Measurements from ENCODE around the gene ZNF626.
"Not testable (repeated sequence)": the region's sequence is repeated elsewhere in the genome, so short reads cannot be mapped to it uniquely, and the experiment has no call there.

Gene ZNF626

DNA sequence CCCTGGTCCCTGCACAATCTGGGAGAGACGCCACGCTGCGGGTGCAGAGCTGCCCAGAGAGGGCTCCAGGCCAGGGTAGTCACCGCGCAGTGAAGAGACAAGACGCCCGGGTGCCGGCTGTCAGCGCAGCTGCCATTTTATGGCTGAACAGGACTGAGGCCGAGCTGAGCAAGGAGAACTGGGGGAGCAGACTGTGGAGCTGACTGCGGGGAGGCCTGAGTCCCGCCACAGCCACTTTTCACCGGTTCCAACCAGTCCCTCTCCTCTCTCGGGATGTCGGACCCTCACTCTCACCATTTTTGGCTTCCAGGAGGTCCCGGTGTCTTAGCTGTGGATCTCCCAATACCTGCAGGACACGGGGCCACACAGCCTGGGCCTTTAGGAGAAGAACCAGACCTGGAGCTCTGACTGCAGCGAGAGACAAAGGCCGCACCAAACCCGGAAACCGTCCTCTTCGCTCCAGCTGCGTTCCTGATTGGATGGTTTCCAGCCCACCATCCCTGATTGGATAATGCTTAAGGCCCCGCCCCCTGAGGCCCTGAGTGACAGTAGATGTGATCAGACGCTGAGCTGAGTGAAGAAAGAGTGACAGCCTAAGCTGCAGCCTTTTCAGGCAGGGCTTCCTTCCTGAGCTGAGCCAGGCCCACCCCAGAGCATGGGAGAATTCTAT, at the start of gene ZNF626:
ZNF626 (minus strand) TSS at position 422 of the 670 bp plus-strand sequence; CDS start at position 297, 125 bp downstream.
- peak; percentile 85 to 91 for DNase-seq (ENCODE audit: low read depth in 2 of 2)

DNA sequence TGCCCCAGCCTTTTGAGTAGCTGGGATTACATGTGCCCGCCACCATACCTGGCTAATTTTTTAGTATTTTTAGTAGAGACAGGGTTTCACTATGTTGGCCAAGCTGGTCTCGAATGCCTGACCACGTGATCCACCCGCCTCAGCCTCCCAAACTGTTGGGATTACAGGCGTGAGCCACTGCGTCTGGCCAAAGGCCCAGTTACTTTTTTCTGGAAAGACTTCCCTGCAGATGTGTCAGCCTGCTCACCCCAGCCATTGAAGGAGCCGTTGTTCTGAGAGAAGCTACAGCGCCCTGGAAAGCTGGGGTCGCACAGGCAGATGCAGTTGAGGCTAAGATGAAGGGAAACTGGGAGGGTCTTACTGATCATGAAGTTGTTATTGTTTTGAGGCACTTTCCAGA, 7.9 kb upstream of the ZNF626 start:
- no peak for DNase-seq (ENCODE audit: low read depth in 2 of 2)

DNA sequence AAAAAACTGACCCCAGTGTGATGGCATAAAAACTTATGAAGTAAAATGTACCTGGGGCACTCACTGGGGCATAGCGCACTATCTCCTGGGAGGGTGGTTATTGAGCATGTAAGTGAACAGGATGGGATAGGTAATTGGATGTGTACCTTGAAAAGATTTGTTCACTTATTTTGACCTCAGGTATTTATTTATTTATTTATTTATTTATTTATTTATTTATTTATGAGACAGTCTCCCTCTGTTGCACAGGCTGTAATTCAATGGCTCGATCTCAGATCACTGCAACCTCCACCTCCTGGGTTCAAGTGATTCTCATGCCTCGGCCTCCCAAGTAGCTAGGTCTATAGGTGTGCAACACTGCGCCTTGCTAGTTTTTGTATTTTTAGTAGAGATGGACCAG, 5.9 kb upstream of the ZNF626 start:
- DNase-seq (ENCODE audit: low read depth in 2 of 2), result no peak

DNA sequence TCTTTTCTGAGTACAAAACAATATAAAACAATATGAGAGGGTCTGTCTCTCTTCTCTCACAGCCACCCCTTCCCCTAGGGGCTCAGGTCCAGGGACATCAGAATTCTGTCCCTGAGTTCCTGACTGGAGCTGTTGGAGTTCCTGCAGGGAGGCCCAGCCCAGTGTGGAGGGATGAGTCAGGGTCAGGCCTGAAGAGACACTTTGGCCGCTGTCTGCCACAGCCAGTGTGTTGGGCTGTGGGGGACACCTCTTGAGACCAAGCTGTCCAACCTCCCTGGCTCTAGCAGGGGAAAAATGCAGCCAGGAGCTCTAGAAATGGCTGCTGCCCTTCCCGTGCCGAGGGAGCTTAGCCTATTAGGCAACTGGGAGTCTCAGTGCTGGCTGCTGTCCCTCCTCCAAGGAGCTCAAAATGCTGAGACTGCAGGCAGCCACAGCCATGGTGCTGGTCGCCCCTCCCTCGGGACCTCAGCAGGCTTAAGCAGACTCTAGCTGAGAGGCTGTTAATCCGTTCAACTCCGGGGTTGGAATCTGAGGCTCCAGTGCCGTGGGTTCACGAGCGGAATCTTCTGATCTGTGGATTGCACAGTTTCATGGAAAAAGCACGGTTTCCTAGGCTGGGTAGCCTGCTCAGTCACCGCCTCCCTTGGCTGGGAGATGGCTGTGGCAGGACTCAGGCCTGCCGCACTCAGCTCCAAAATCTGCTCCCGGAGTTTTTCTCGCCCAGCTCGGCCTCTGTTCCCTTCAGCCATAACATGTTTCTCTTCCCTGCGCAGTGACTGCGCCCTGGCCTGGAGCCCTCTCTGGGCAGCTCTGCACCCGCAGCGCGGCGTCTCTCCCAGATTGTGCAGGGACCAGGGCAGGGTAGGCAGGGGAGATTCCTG, 3.8 kb upstream of the ZNF626 start:
- DNase-seq (ENCODE audit: low read depth in 2 of 2), result no peak

DNA sequence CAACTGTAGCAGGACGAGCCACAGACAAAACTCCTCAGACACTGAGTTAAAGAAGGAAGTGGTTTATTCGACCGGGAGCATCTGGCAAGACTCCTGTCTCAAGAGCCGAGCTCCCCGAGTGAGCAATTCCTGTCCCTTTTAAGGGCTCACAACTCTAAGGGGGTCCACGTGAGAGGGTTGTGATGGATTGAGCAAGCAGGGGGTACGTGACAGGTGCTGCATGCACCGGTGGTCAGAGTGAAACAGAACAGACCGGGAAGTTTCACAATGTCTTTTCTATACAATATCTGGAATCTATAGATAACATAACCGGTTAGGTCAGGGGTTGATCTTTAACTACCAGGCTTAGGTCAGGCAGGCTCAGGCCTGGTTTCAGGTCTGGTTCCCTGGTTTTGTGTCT, 3.1 kb upstream of the ZNF626 start:
- not testable (repeated sequence) for DNase-seq (ENCODE audit: low read depth in 2 of 2)

DNA sequence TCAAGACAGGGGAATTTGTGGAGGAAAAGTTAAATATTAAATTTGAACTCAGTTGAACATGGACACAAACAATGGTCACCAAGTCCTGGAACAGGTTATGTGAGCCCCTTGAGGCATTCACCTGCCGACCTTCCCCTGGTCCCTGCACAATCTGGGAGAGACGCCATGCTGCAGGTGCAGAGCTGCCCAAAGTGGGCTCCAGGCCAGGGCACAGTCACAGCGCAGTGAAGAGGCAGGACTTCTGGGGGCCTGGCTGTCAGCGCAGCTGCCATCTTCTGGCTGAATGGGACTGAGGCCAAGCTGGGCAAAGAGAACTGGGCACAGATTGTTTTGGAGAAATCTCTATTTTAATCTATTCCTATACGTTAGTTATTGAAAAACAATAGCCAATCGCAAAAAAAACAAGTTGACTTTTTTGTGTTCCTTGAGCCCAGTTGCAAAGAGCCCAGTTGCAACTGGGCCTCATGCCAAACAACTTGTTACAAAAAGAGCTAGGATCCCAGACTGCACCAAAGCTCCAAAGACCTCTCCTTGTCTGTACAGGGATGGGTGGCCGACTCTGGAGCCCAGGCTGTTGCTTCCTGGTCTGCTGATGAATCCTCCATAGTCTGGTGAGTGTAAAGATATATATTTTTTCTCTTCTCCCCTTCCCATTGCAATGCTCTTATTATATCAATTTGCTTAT, 1.2 kb upstream of the ZNF626 start:
- no peak for DNase-seq (ENCODE audit: low read depth in 2 of 2)

DNA sequence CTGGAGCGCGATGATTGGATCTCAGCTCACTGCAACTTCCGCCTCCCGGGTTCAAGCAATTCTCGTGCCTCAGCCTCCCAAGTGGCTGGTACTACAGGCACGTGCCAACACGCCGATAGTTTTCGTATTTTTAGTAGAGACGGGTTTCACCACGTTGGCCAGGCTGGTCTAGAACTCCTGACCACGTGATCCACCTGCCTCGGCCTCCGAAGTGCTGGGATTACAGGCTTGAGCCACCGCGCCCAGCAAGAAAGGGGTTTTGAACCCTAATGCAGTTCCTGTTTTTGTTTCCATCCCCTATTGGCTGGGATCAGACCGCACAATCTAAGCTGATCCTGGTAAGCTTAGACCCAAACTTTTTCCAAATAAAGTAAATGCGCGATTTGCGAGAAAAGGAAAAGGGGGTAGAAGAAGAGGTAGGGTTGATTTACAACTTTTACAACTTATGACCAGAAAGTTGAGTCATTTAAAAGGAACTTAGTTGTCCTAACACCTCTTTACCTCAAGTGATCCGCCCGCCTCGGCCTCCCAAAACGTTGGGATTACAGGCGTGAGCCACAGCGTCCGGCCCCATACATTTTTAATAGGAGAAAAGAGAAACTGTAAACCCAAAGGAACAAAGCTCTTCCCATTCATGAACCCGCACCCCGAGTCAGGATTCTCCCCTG, 764 bp downstream of the ZNF626 start:
- DNase-seq (ENCODE audit: low read depth in 2 of 2), result peak in 1 of 2 donors; percentile 1

DNA sequence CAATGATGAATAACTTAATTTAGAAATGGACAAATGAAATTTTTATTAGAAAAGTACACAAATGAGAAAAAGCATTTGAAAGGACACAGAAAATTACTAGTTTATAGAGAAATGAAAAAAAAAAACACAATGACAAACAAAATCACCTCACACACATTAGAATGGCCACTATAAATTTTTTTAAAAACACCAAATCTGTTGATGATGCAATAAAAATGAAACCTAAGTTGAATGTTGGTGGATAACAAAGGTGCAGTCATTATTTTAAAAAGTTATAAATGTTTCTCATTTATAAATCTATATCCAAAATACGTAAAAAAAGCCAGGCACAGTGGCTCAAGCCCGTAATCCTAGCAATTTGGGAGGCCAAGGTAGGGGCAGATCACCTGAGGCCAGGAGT, 20.8 kb downstream of the ZNF626 start:
- DNase-seq (ENCODE audit: low read depth in 2 of 2), result no peak

DNA sequence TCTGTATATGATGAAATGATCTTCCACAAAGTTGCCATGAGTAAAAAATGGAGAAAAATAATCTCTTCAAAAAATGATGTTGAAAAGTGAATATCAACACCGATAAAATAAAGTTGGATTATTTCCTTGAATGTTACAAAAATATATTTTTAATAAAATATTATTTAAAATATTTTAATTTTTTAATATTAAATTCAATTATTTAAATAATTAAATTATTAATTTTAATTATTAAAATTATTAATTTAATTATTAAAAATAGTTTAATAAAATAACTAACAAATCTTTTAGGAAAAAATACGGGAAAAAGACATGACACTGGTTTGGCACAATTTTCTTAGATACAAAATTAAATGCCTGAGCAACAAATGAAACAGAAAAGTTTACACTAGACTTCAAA, 21.3 kb downstream of the ZNF626 start:
- no peak for DNase-seq (ENCODE audit: low read depth in 2 of 2)

DNA sequence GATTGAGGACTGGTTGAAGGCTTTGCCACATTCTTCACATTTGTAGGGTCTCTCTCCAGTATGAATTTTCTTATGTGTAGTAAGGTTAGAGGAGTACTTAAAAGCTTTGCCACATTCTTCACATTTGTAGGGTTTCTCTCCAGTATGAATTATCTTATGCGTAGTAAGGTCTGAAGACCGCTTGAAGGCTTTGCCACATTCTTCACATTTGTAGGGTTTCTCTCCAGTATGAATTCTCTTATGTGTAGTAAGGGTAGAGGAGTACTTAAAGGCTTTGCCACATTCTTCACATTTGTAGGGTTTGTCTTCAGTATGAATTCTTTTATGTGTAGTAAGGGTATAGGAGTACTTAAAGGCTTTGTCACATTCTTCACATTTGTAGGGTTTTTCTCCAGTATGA, 36.8 kb downstream of the ZNF626 start:
- not testable (repeated sequence) for DNase-seq (ENCODE audit: low read depth in 2 of 2)

DNA sequence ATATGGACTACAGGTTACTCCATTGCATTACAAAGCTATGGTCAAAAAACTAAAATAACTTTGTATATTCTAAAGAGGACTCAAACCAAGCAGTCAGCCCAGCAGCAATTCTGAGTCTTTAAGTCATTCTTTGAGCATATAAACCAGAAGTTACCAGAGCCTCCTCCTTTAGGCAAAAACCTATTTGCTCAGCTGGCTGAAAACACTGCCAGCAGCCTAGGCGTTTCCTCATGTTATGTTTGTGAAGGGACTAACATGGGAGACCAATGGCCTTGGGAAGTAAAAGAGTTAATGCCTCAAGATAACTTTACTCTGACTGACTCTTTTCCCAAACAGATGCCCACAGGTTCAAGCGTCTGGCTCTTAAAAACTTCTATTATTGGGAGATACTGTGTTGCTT, 45.3 kb downstream of the ZNF626 start:
- DNase-seq (ENCODE audit: low read depth in 2 of 2), result no peak

DNA sequence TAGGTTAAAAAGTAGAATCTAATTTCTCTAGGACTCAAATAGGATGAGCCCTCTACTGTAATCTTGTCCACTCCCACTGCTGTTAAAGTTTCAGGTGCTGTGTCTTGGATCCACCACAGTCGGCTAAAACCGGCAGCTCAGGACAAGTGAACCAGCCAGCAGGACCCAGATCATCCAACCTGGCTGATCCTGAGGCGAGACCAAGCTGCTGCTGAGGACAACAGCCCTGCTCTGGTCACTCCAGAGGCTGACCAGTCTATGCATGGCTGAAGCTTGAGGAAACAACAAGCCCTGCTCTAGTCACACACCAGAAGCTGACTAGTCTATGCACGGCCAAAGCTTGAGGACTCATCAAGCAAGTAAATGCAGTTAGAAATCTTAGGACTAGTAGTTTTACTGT, 46.4 kb downstream of the ZNF626 start:
- not testable (repeated sequence) for DNase-seq (ENCODE audit: low read depth in 2 of 2)

DNA sequence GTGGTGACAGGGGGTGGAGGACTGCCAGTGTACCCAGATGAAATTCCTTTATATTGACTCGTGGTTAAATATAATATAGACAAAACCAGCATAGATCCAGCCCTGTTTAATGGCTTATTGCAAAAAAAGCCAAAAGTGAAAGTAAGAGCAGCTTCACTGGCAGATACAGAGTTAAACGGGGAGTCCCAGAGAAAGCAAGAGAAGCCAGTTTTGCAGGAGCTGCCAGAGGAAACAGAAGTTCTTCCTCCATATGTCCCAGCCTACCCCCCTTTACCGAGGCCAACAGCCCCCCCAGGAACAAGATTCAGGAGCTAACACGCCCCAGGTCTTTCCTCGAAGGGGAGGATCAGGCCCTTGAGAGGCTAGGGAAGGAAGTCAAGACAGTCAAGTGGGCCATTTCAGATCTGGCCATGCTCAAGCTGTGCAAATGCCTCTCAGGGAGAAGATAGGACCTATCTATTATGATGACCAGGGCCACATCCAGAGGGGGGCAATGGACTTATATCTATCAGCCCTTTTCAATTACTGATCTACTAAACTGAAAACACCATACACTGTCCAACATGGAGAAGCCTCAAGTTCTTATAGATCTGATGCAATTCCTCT, 48.6 kb downstream of the ZNF626 start:
- no peak for DNase-seq (ENCODE audit: low read depth in 2 of 2)

DNA sequence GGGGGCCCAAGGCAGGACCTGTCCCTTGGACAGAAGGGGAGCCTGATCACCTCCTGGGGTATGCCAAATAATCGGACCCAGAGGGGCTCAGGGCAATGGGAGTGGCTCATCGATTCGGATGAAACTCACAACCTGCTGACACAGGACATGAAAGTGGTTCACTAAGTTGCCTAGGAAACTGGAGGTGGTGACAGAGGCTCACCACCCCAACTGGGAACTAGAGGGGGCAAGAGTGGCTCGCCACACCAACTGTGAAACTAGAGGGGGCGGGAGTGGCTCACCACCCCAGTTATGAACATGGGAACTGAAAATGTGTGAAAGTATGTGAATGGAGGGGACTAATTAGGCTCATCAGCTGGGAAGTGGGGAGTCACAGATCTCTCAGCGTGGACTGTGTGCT, 49.5 kb downstream of the ZNF626 start:
- no peak for DNase-seq (ENCODE audit: low read depth in 2 of 2)

DNA sequence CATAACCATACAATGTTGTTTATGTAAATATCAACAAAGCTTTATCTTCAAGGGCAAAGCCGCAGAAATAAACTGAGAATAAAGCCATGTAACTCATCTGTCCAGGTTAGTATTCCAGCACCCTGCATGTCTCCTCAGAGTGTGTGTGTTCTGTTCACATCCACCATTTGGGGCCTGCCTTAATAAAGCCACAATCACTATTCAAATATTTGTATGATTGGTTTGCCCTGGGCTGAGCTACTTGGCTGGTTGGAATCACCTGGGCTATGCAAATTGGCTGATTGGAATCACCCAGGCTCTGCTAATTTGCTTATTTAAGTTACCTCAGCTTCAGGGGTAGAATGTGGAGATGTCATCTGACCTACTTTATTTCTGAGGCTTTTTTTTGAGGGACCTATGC, 53.4 kb downstream of the ZNF626 start:
- DNase-seq (ENCODE audit: low read depth in 2 of 2), result no peak
